Transverse colon (tissue), 4 donors: Measurements from ENCODE around the gene NUPR1.

Source experiments
- POLR2AphosphoS5 ChIP-seq, 3 donors: sonication (generic); formaldehyde crosslinking; IDR thresholded peaks; one replicate each; pipeline ENCODE4 v1.6.1; 2016; ENCODE audit warnings: antibody characterized with exemption in 3 of 3
- TF ChIP-seq, protein P1 (sequence below), 5 experiments: fragments of 200-600 bp in 3 of 5; fragments of 450-650 bp in 2 of 5; sonication (generic) in 3 of 5; IDR thresholded peaks; 1 replicate in 2 of 5; 2 replicates in 3 of 5; pipeline ENCODE4 v1.5.1; 2016 to 2017; ENCODE audit warnings: antibody characterized with exemption in 5 of 5, inconsistent platforms in 3 of 5, mild to moderate bottlenecking in 2 of 5, moderate library complexity in 1 of 5

DNA sequence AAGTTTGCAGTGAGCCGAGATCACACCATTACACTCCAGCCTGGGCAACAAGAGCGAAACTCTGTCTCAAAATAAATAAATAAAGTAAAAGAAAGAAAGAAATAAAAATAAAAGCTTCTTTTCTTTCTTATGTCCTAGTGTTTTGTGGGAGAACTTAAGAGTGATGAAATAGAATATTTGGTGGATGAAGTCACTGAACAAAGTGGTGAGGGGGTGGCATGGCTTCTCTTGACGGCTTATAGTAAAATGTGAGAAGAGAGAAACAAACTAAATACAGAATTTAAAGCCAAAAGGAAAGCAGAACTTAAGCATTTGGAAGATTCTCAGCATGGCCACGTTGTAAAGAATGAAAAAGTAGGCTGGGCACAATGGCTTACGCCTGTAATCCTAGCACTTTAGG is 30.2 kb upstream of the NUPR1 start:
- TF ChIP-seq, protein P1, sequence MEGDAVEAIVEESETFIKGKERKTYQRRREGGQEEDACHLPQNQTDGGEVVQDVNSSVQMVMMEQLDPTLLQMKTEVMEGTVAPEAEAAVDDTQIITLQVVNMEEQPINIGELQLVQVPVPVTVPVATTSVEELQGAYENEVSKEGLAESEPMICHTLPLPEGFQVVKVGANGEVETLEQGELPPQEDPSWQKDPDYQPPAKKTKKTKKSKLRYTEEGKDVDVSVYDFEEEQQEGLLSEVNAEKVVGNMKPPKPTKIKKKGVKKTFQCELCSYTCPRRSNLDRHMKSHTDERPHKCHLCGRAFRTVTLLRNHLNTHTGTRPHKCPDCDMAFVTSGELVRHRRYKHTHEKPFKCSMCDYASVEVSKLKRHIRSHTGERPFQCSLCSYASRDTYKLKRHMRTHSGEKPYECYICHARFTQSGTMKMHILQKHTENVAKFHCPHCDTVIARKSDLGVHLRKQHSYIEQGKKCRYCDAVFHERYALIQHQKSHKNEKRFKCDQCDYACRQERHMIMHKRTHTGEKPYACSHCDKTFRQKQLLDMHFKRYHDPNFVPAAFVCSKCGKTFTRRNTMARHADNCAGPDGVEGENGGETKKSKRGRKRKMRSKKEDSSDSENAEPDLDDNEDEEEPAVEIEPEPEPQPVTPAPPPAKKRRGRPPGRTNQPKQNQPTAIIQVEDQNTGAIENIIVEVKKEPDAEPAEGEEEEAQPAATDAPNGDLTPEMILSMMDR (IDR thresholded peaks at IDR 0.05): no peak
- TF ChIP-seq POLR2AphosphoS5 (IDR thresholded peaks at IDR 0.05): no peak
